GM12878 (cell line): Measurements from ENCODE around the gene DCPS. TPM values are rescaled to one million over a fixed set of nuclear protein-coding genes. Genes with fewer than 3 reads are reported as not detected.

ENCODE experiments used
- ATAC-seq: fragments of 200-7000 bp; cut with Tn5 transposase; 3 replicates; pipeline ENCODE4 v1.9.1; 2020; ENCODE audit warnings: mild to moderate bottlenecking, moderate library complexity
- BruUV-seq: library from RNA; stranded (reverse); fragments of 400-500 nt; replicated peaks from 2 replicates; lab custom pipeline; 2021; lab: Mats Ljungman, UMichigan
- CTCF ChIA-PET: fragments of 300-600 bp; sonication (Branson Sonifier 250); formaldehyde crosslinking; extraction: SDS; loops from one replicate; lab custom pipeline; 2021; ENCODE audit warnings: inconsistent platforms; lab: Yijun Ruan, JAX
- POLR2A ChIA-PET: fragments of 350-600 bp; formaldehyde crosslinking; extraction: SDS; loops from one replicate; lab custom pipeline; 2021; ENCODE audit warnings: inconsistent platforms; lab: Charles Lee
- RAD21 ChIA-PET: fragments of 300-600 bp; sonication (Branson Sonifier 250); formaldehyde crosslinking; loops from one replicate; lab custom pipeline; 2023; ENCODE audit warnings: antibody characterized with exemption; ENCODE audit not compliant: unreplicated experiment; lab: Charles Lee
- SMC1A ChIA-PET: fragments of 300-600 bp; sonication (Branson Sonifier 250); formaldehyde crosslinking; loops from one replicate; lab custom pipeline; 2023; ENCODE audit not compliant: unreplicated experiment, uncharacterized antibody; lab: Charles Lee
- DNase-seq: peaks from one replicate; pipeline ENCODE4 v3.0.0-alpha.2; 2011; ENCODE audit warnings: low read depth, low spot score
- FAIRE-seq: peaks from 3 replicates; lab custom pipeline; 2011; peaks lifted over from hg19 to GRCh38; lab: Jason Lieb, UNC
- H2AFZ ChIP-seq: 2 replicates; pipeline ENCODE4 v1.6.0; 2011; ENCODE audit warnings: low read depth, low read length, control low read depth; ENCODE audit not compliant: control insufficient read depth
- H3K27ac ChIP-seq: 2 replicates; pipeline ENCODE4 v1.5.1; 2011; ENCODE audit warnings: control low read depth; ENCODE audit not compliant: control insufficient read depth, insufficient read depth
- H3K27me3 ChIP-seq, 2 experiments: replicated peaks in 1 of 2; 2 replicates each; pipeline versions ENCODE4 v1.6.0 to v1.6.1; 2011; ENCODE audit warnings: low read length in 1 of 2; ENCODE audit not compliant: control insufficient read depth in 2 of 2, insufficient read depth in 2 of 2
- H3K36me3 ChIP-seq, 2 experiments: 2 replicates each; pipeline ENCODE4 v1.5.1; 2011; ENCODE audit warnings: low read length in 1 of 2; ENCODE audit not compliant: control insufficient read depth in 2 of 2, insufficient read depth in 2 of 2
- H3K4me1 ChIP-seq: 2 replicates; pipeline ENCODE4 v1.6.1; 2011; ENCODE audit warnings: mild to moderate bottlenecking, low read length, moderate library complexity, mixed read lengths; ENCODE audit not compliant: control insufficient read depth, insufficient read depth
- H3K4me2 ChIP-seq: 2 replicates; pipeline ENCODE4 v1.6.0; 2011; ENCODE audit warnings: control low read depth; ENCODE audit not compliant: control insufficient read depth, insufficient read depth
- H3K4me3 ChIP-seq: fragments of 200-600 bp; sonication (generic); 2 replicates; pipeline ENCODE4 v1.5.1; 2016
- H3K79me2 ChIP-seq: 2 replicates; pipeline ENCODE4 v1.6.0; 2011; ENCODE audit warnings: low read length; ENCODE audit not compliant: control insufficient read depth, insufficient read depth
- H3K9ac ChIP-seq: 2 replicates; pipeline ENCODE4 v1.8.0; 2011; ENCODE audit warnings: low read length, control low read depth, mixed read lengths; ENCODE audit not compliant: control insufficient read depth, insufficient read depth
- H3K9me3 ChIP-seq: replicated peaks from 3 replicates; pipeline ENCODE4 v1.5.1; 2011; ENCODE audit warnings: mild to moderate bottlenecking, low read length; ENCODE audit not compliant: control insufficient read depth, insufficient read depth
- H4K20me1 ChIP-seq: 2 replicates; pipeline ENCODE4 v1.6.0; 2011; ENCODE audit not compliant: control insufficient read depth, insufficient read depth
- BRCA1 ChIP-seq: IDR thresholded peaks from 2 replicates; pipeline ENCODE4 v1.6.1; 2011; ENCODE audit warnings: low read depth, low read length, improper control_type of control experiment
- HDAC6 ChIP-seq: fragments of 200-600 bp; sonication (generic); IDR thresholded peaks from one replicate; pipeline ENCODE4 v1.8.0; 2017; ENCODE audit warnings: antibody characterized with exemption; ENCODE audit not compliant: unreplicated experiment
- PRDM15 ChIP-seq: fragments of 450-650 bp; formaldehyde crosslinking; IDR thresholded peaks from 2 replicates; pipeline ENCODE4 v1.4.0; 2020; ENCODE audit warnings: mild to moderate bottlenecking, moderate library complexity
- WGBS: methylation state at CpG from one replicate; pipeline ENCODE4 v1.1.6; 2016; ENCODE audit warnings: low lambda C conversion rate; ENCODE audit not compliant: insufficient replicate concordance, insufficient coverage; ENCODE audit errors: missing lambda C conversion rate; 5-methylcytosine and 5-hydroxymethylcytosine counted together
- in situ Hi-C: fragments of 300-500 bp; cut with MboI; formaldehyde crosslinking; loops from 9 replicates; pipeline ENCODE4 v1.14.3; 2018; ENCODE audit warnings: mixed read lengths
- intact Hi-C: fragments of 100-400 bp; cut with micrococcal nuclease; formaldehyde crosslinking; loops from one replicate; pipeline ENCODE4 v1.14.2; 2022; ENCODE audit not compliant: unreplicated experiment
- polyA plus RNA-seq, 11 experiments: library from polyadenylated mRNA; depleted of rRNA in 4 of 11; unstranded in 6 of 11; stranded (reverse) in 5 of 11; fragments of >200 nt; fragmentation: Nextera tagmentation in 4 of 11; fragmentation: Illumina TruSeq in 1 of 11; extraction: Ambion mirVana in 4 of 11; extraction: Trizol in 1 of 11; gene quantifications; 1 replicate in 1 of 11; 2 replicates in 10 of 11; pipeline versions ENCODE4 v1.2.1 to v1.2.3, GENCODE V29; 2011 to 2016; ENCODE audit warnings: inconsistent platforms in 2 of 11, missing spikeins in 2 of 11, low read depth in 1 of 11
- total RNA-seq, 4 experiments: library from RNA; depleted of rRNA in 3 of 4; stranded (reverse); fragments of >200 nt in 3 of 4; fragmentation: Illumina TruSeq in 1 of 4; extraction: Trizol in 1 of 4; gene quantifications; 2 replicates each; pipeline versions ENCODE4 v1.2.1 to v1.2.3, GENCODE V29; 2013 to 2021
- TF ChIP-seq, protein P1 (sequence below): IDR thresholded peaks from 2 replicates; pipeline ENCODE4 v1.6.1; 2012; ENCODE audit warnings: low read depth, low read length, improper control_type of control experiment

Gene DCPS
- total and polyA plus RNA-seq, 10 of the 15 experiments (the other 5 are each of a cell fraction or from before 2014, with no cell fraction given): 23.5 to 101 (median 67.4) TPM

GRCh38 chr11:126322996-126323395 is 19.1 kb downstream of the DCPS start:
- POLR2A ChIA-PET: no interaction called here
- DNase-seq (no peak), FAIRE-seq (no peak), ATAC-seq (no peak)
- CTCF ChIA-PET: no interaction called here
- peaks cover 0 to 3% of the 10 kb centered on the region in 2 experiments; a peak in 3 of 4 replicates for H3K36me3 ChIP-seq
- no peak overlapping the region for H3K4me2 ChIP-seq
- H3K4me1 ChIP-seq: peaks cover 16% of the 10 kb centered on the region
- RAD21 ChIA-PET: no interaction called here
- H4K20me1 ChIP-seq: peaks cover 3% of the 10 kb centered on the region; the same call in 1 of the 2 replicates
- TF ChIP-seq HDAC6 (no peak), BRCA1 (no peak), PRDM15 (CRISPR knock-in tag) (no peak)
- TF ChIP-seq, protein P1, sequence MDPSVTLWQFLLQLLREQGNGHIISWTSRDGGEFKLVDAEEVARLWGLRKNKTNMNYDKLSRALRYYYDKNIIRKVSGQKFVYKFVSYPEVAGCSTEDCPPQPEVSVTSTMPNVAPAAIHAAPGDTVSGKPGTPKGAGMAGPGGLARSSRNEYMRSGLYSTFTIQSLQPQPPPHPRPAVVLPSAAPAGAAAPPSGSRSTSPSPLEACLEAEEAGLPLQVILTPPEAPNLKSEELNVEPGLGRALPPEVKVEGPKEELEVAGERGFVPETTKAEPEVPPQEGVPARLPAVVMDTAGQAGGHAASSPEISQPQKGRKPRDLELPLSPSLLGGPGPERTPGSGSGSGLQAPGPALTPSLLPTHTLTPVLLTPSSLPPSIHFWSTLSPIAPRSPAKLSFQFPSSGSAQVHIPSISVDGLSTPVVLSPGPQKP: no peak
- in situ Hi-C loops (no loop called here), intact Hi-C loops (no loop called here)
- no peak overlapping the region for H3K4me3 ChIP-seq
- 99% methylated on average over 3 of the region's 3 CpGs for WGBS
- no peak overlapping the region for H3K27ac ChIP-seq
- H3K27me3 ChIP-seq: no peaks in the 10 kb centered on the region
- SMC1A ChIA-PET: no interaction called here
- no peaks in the 10 kb centered on the region for H3K9me3 ChIP-seq
- no TSS peak for BruUV-seq
- no peak overlapping the region for H3K9ac ChIP-seq
- H3K79me2 ChIP-seq: peaks cover 4% of the 10 kb centered on the region
- H2AFZ ChIP-seq: no peak overlapping the region
